H1 (cell line): ENCODE results near the gene DGKI. TPM values are rescaled to one million over a fixed set of nuclear protein-coding genes. Genes with fewer than 3 reads are reported as not detected.

ENCODE experiments used
- CTCF ChIA-PET: fragments of 300-600 bp; sonication (Branson Sonifier 250); formaldehyde crosslinking; loops from one replicate; lab custom pipeline; 2021; ENCODE audit not compliant: partially characterized antibody; lab: Charles Lee
- POLR2A ChIA-PET: fragments of 300-600 bp; sonication (Branson Sonifier 250); formaldehyde crosslinking; loops from one replicate; lab custom pipeline; 2021; ENCODE audit warnings: inconsistent platforms; ENCODE audit not compliant: partially characterized antibody; lab: Charles Lee
- DNase-seq, 2 experiments: peaks; one replicate each; pipeline versions ENCODE4 v3.0.0 to v3.0.0-alpha.2; 2010 to 2022; ENCODE audit warnings: low spot score in 2 of 2, low read depth in 1 of 2, mixed read lengths in 1 of 2
- FAIRE-seq: peaks from 2 replicates; lab custom pipeline; 2011; peaks lifted over from hg19 to GRCh38; lab: Jason Lieb, UNC
- H2AFZ ChIP-seq: 2 replicates; pipeline ENCODE4 v1.8.1; 2012; ENCODE audit warnings: low read length, inconsistent platforms
- H2AK5ac ChIP-seq: 2 replicates; pipeline ENCODE4 v1.6.1; 2013; ENCODE audit warnings: low read depth, low read length
- H2BK120ac ChIP-seq: replicated peaks from 2 replicates; pipeline ENCODE3; 2013; ENCODE audit warnings: low read depth, low read length, inconsistent platforms
- H2BK12ac ChIP-seq: 2 replicates; pipeline ENCODE4 v1.6.1; 2013; ENCODE audit warnings: low read depth, low read length
- H2BK15ac ChIP-seq: 2 replicates; pipeline ENCODE4 v1.6.1; 2013; ENCODE audit warnings: low read length
- H2BK20ac ChIP-seq: 2 replicates; pipeline ENCODE4 v1.6.1; 2013; ENCODE audit warnings: low read length
- H2BK5ac ChIP-seq: 2 replicates; pipeline ENCODE4 v1.6.1; 2013; ENCODE audit warnings: low read depth, low read length
- H3K14ac ChIP-seq: 2 replicates; pipeline ENCODE4 v1.6.1; 2013; ENCODE audit warnings: inconsistent platforms; ENCODE audit not compliant: insufficient read length
- H3K18ac ChIP-seq: 2 replicates; pipeline ENCODE4 v1.6.1; 2013; ENCODE audit warnings: low read length; ENCODE audit errors: extremely low read depth
- H3K23ac ChIP-seq: 2 replicates; pipeline ENCODE4 v1.6.1; 2013; ENCODE audit warnings: inconsistent platforms; ENCODE audit not compliant: insufficient read length
- H3K23me2 ChIP-seq: 2 replicates; pipeline ENCODE4 v1.6.1; 2013; ENCODE audit warnings: low read depth, low read length
- H3K27ac ChIP-seq: 2 replicates; pipeline ENCODE4 v1.6.1; 2011; ENCODE audit warnings: low read depth, low read length, inconsistent platforms
- H3K27me3 ChIP-seq, 4 experiments: replicated peaks in 1 of 4; 1 replicate in 1 of 4; 2 replicates in 3 of 4; pipeline versions ENCODE4 v1.6.1 to v1.8.1; 2011 to 2013; ENCODE audit warnings: low read length in 3 of 4, mild to moderate bottlenecking in 3 of 4, inconsistent platforms in 2 of 4, mixed read lengths in 2 of 4, moderate library complexity in 1 of 4; ENCODE audit not compliant: control insufficient read depth in 3 of 4, insufficient read depth in 3 of 4; ENCODE audit errors: extremely low read depth in 1 of 4
- H3K36me3 ChIP-seq, 4 experiments: 2 replicates each; pipeline versions ENCODE4 v1.6.1 to v1.8.1; 2011 to 2013; ENCODE audit warnings: mild to moderate bottlenecking in 4 of 4, low read length in 3 of 4, moderate library complexity in 2 of 4, control low read depth in 1 of 4, inconsistent platforms in 1 of 4; ENCODE audit not compliant: insufficient read depth in 4 of 4, control insufficient read depth in 2 of 4
- H3K4ac ChIP-seq: replicated peaks from 2 replicates; pipeline ENCODE3; 2013; ENCODE audit warnings: low read length, low read depth, mixed read lengths, inconsistent platforms; ENCODE audit not compliant: insufficient read length
- H3K4me1 ChIP-seq, 4 experiments: replicated peaks in 1 of 4; 1 replicate in 1 of 4; 2 replicates in 3 of 4; pipeline versions ENCODE4 v1.6.1 to v1.8.1; 2011 to 2013; ENCODE audit warnings: low read length in 3 of 4, inconsistent platforms in 2 of 4, mixed read lengths in 1 of 4; ENCODE audit not compliant: insufficient read depth in 4 of 4, control insufficient read depth in 3 of 4
- H3K4me2 ChIP-seq, 2 experiments: 2 replicates each; pipeline versions ENCODE4 v1.6.1 to v1.8.1; 2011 to 2013; ENCODE audit warnings: low read depth in 2 of 2, low read length in 2 of 2, control low read depth in 1 of 2, inconsistent platforms in 1 of 2, mild to moderate bottlenecking in 1 of 2; ENCODE audit not compliant: insufficient read depth in 1 of 2
- H3K4me3 ChIP-seq, 4 experiments: fragments of 200-600, 300-600 bp in 1 of 4; sonication (generic), shearing (Covaris generic), sonication (Bioruptor Twin) in 1 of 4; 2 replicates each; pipeline versions ENCODE4 v1.5.1 to v1.8.1; 2011 to 2016; ENCODE audit warnings: low read length in 4 of 4, low read depth in 3 of 4, control low read depth in 2 of 4, inconsistent platforms in 2 of 4, mild to moderate bottlenecking in 2 of 4, mixed read lengths in 1 of 4, moderate library complexity in 1 of 4; ENCODE audit not compliant: insufficient read depth in 2 of 4; ENCODE audit errors: extremely low read depth in 1 of 4
- H3K56ac ChIP-seq: replicated peaks from 2 replicates; pipeline ENCODE3; 2013; ENCODE audit warnings: low read depth, mild to moderate bottlenecking, mixed read lengths, low read length, inconsistent platforms; ENCODE audit not compliant: insufficient read length
- H3K79me1 ChIP-seq: 2 replicates; pipeline ENCODE4 v1.6.1; 2013; ENCODE audit warnings: low read depth, low read length, control low read depth
- H3K79me2 ChIP-seq, 2 experiments: 2 replicates each; pipeline versions ENCODE4 v1.6.1 to v1.8.1; 2012 to 2013; ENCODE audit warnings: low read length in 2 of 2, mild to moderate bottlenecking in 2 of 2, inconsistent platforms in 1 of 2; ENCODE audit not compliant: insufficient read depth in 2 of 2, control insufficient read depth in 1 of 2
- H3K9ac ChIP-seq, 4 experiments: replicated peaks in 1 of 4; 1 replicate in 1 of 4; 2 replicates in 3 of 4; pipeline versions ENCODE4 v1.6.1 to v1.8.1; 2011 to 2013; ENCODE audit warnings: low read depth in 3 of 4, low read length in 3 of 4, control low read depth in 2 of 4, mild to moderate bottlenecking in 2 of 4, moderate library complexity in 2 of 4, inconsistent platforms in 1 of 4; ENCODE audit errors: extremely low read depth in 1 of 4
- H3K9me3 ChIP-seq, 2 experiments: 2 replicates each; pipeline versions ENCODE4 v1.6.1 to v1.8.1; 2012 to 2013; ENCODE audit warnings: mild to moderate bottlenecking in 2 of 2, moderate library complexity in 2 of 2, control low read depth in 1 of 2, inconsistent platforms in 1 of 2, low read depth in 1 of 2, low read length in 1 of 2, mixed read lengths in 1 of 2; ENCODE audit not compliant: insufficient read depth in 2 of 2
- H4K20me1 ChIP-seq, 2 experiments: replicated peaks in 1 of 2; 2 replicates each; pipeline versions ENCODE3 to v1.8.1; 2011 to 2013; ENCODE audit warnings: inconsistent platforms in 2 of 2, low read length in 2 of 2, mild to moderate bottlenecking in 1 of 2; ENCODE audit not compliant: insufficient read depth in 2 of 2, control insufficient read depth in 1 of 2
- H4K5ac ChIP-seq: 2 replicates; pipeline ENCODE4 v1.6.1; 2013; ENCODE audit warnings: low read length, low read depth, mixed read lengths, inconsistent platforms; ENCODE audit not compliant: insufficient read length
- H4K8ac ChIP-seq: 2 replicates; pipeline ENCODE4 v1.8.0; 2013; ENCODE audit warnings: mild to moderate bottlenecking, moderate library complexity, low read length, inconsistent platforms; ENCODE audit not compliant: insufficient read depth; ENCODE audit errors: extremely low read depth
- H4K91ac ChIP-seq: replicated peaks from 2 replicates; pipeline ENCODE3; 2013; ENCODE audit warnings: low read length, mixed read lengths, inconsistent platforms; ENCODE audit not compliant: insufficient read length
- BRCA1 ChIP-seq: IDR thresholded peaks from 2 replicates; pipeline ENCODE4 v1.6.1; 2012; ENCODE audit warnings: low read depth, low read length, improper control_type of control experiment
- EZH2 ChIP-seq: fragments of 200-600 bp; sonication (generic); IDR thresholded peaks from 2 replicates; pipeline ENCODE4 v1.7.1; 2012; ENCODE audit warnings: low read depth, mild to moderate bottlenecking, moderate library complexity, low read length, inconsistent platforms; ENCODE audit not compliant: severe bottlenecking
- RAD21 ChIP-seq, 2 experiments: IDR thresholded peaks in 1 of 2; conservative IDR thresholded peaks in 1 of 2; 2 replicates each; pipeline ENCODE4 v1.6.1; 2011; ENCODE audit warnings: low read depth in 2 of 2, low read length in 2 of 2, improper control_type of control experiment in 1 of 2, inconsistent platforms in 1 of 2, mild to moderate bottlenecking in 1 of 2, moderate library complexity in 1 of 2
- RBBP5 ChIP-seq: IDR thresholded peaks from 2 replicates; pipeline ENCODE4 v1.7.1; 2012; ENCODE audit warnings: low read depth, mild to moderate bottlenecking, inconsistent platforms, low read length, moderate library complexity, borderline replicate concordance
- RNF2 ChIP-seq: fragments of 200-900, 300-1000 bp; sonication (generic); IDR thresholded peaks from 2 replicates; pipeline ENCODE4 v1.7.1; 2016; ENCODE audit warnings: borderline replicate concordance, low read depth, mild to moderate bottlenecking, antibody characterized with exemption, low read length; ENCODE audit not compliant: poor library complexity, severe bottlenecking; ENCODE audit errors: missing control alignments
- SIRT6 ChIP-seq: IDR thresholded peaks from one replicate; pipeline ENCODE4 v1.7.1; 2012; ENCODE audit warnings: low read length, inconsistent platforms
- SP2 ChIP-seq: IDR thresholded peaks from 2 replicates; pipeline ENCODE4 v1.6.1; 2012; ENCODE audit warnings: mild to moderate bottlenecking, low read length, inconsistent platforms
- SRF ChIP-seq: IDR thresholded peaks from 2 replicates; pipeline ENCODE4 v1.6.1; 2011; ENCODE audit warnings: mild to moderate bottlenecking, low read depth, low read length, moderate library complexity
- TAF1 ChIP-seq: IDR thresholded peaks from 2 replicates; pipeline ENCODE4 v1.6.1; 2011; ENCODE audit warnings: mild to moderate bottlenecking, low read depth, low read length
- YY1 ChIP-seq: IDR thresholded peaks from 2 replicates; pipeline ENCODE4 v1.6.1; 2011; ENCODE audit warnings: low read depth, mild to moderate bottlenecking, low read length
- WGBS, 2 experiments: shearing (Covaris generic) in 1 of 2; methylation state at CpG; one replicate each; pipeline versions ENCODE4 v1.1.6 to v1.1.7; 2013 to 2015; ENCODE audit warnings: low lambda C conversion rate in 2 of 2, mixed read lengths in 2 of 2, inconsistent platforms in 1 of 2, low coverage in 1 of 2, missing lambda C conversion rate in 1 of 2; ENCODE audit not compliant: insufficient replicate concordance in 2 of 2, insufficient coverage in 1 of 2, insufficient read length in 1 of 2; ENCODE audit errors: extremely low coverage in 1 of 2, missing lambda C conversion rate in 1 of 2; 5-methylcytosine and 5-hydroxymethylcytosine counted together
- polyA plus RNA-seq, 7 experiments: library from polyadenylated mRNA; depleted of rRNA in 3 of 7; stranded (reverse) in 5 of 7; unstranded in 2 of 7; fragments of >200 nt in 5 of 7; fragments of 200-250 nt in 2 of 7; gene quantifications; 1 replicate in 5 of 7; 2 replicates in 1 of 7; 4 replicates in 1 of 7; pipeline versions ENCODE4 v1.2.1 to v1.2.3, GENCODE V29; 2011 to 2013; ENCODE audit warnings: missing spikeins in 2 of 7, mixed read lengths in 2 of 7
- total RNA-seq: library from RNA; stranded (reverse); fragmentation: NEBNext Ultra II Directional; extraction: Animal tissue kit (Norgen Biotek cat#: 25700); gene quantifications from 2 replicates; pipeline ENCODE4 v1.2.1, GENCODE V29; 2021
- TF ChIP-seq, protein P1 (sequence below): IDR thresholded peaks from 2 replicates; pipeline ENCODE4 v1.6.1; 2011; ENCODE audit warnings: low read depth, mild to moderate bottlenecking, low read length; ENCODE audit not compliant: insufficient read depth

Gene DGKI
- total and polyA plus RNA-seq, 2 of the 8 experiments (the other 6 are each of a cell fraction or from before 2014, with no cell fraction given) = 0.20 to 0.71 TPM

DNA sequence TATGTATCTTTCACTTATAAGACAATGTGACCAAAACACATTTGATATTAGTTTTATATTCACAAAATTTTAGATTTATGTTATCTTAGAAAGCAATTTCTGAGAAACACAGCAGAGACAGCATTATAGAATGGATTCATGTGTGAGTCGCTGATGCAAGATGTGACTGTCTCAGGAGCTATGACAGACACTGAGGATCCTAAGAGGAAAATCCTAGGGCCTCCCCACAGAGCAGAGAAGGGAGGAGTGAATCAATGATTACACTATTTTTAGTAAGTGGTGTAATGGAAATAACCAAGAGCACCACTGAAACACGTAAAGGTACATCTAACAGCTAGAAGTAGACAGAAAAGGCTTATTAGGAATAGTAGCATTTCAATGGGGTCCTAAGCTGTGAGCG is 299.3 kb downstream of the DGKI start:
- Histone ChIP-seq H3K4ac (no peak overlapping the region), H3K4me2 (no peak overlapping the region), H4K20me1 (no peaks in the 10 kb centered on the region), H3K4me1 (peaks cover 0 to 2% (median 0%) of the 10 kb centered on the region in 4 experiments; a peak in 1 of 7 replicates), H3K27me3 (no peaks in the 10 kb centered on the region), H3K14ac (no peak overlapping the region), H2BK5ac (no peak overlapping the region), H2BK20ac (no peak overlapping the region), H3K79me2 (no peaks in the 10 kb centered on the region), H3K23ac (no peak overlapping the region), H3K56ac (no peak overlapping the region), H3K9me3 (no peaks in the 10 kb centered on the region), H2AK5ac (no peak overlapping the region), H4K91ac (no peak overlapping the region), H3K18ac (no peak overlapping the region), H3K36me3 (no peaks in the 10 kb centered on the region), H3K79me1 (no peaks in the 10 kb centered on the region), H3K4me3 (no peak overlapping the region), H3K27ac (no peak overlapping the region), H2BK120ac (no peak overlapping the region), H3K23me2 (no peaks in the 10 kb centered on the region), H2AFZ (0 out of 2 replicates have a peak overlapping the region, but pooled peaks have one; percentile 46), H4K8ac (no peak overlapping the region), H4K5ac (no peak overlapping the region), H2BK15ac (no peak overlapping the region), H3K9ac (no peak overlapping the region), H2BK12ac (no peak overlapping the region)
- CTCF ChIA-PET = interaction anchor here (1.5 kb wide), 1 partner anchor 10 kb away, joined by 4 read pairs; no protein-coding TSS in a partner anchor
- WGBS, 2 experiments = 81% methylated on average over 3 of the region's 3 CpGs; no CpG with 5 or more reads in 1 of the 2 experiments
- DNase-seq (no peak), FAIRE-seq (no peak)
- POLR2A ChIA-PET = interaction anchor here (0.6 kb wide), 1 partner anchor 134 kb away, joined by 3 read pairs; no protein-coding TSS in a partner anchor
- TF ChIP-seq RNF2 (no peak), TAF1 (no peak), EZH2 (no peak), SP2 (no peak), BRCA1 (no peak), RAD21 (IDR thresholded peaks at IDR 0.05 in 1 of 2, conservative IDR thresholded peaks at IDR 0.05 in 1 of 2; ENCODE audit: low read depth in 2 of 2, low read length in 2 of 2) (no peak), YY1 (no peak), SIRT6 (no peak), SRF (no peak), RBBP5 (no peak)
- TF ChIP-seq, protein P1, sequence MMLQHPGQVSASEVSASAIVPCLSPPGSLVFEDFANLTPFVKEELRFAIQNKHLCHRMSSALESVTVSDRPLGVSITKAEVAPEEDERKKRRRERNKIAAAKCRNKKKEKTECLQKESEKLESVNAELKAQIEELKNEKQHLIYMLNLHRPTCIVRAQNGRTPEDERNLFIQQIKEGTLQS = no peak
